22Rv1 (cell line): Measurements from ENCODE around the gene TERF2IP.

Source experiments
- ZFX ChIP-seq: fragments of 450-650 bp; IDR thresholded peaks from 2 replicates; pipeline ENCODE4 v1.6.1; 2017; ENCODE audit warnings: antibody characterized with exemption, borderline replicate concordance
- TF ChIP-seq, protein P1 (sequence below): fragments of 450-650 bp; IDR thresholded peaks from 2 replicates; pipeline ENCODE4 v1.5.1; 2017; ENCODE audit warnings: mild to moderate bottlenecking

DNA sequence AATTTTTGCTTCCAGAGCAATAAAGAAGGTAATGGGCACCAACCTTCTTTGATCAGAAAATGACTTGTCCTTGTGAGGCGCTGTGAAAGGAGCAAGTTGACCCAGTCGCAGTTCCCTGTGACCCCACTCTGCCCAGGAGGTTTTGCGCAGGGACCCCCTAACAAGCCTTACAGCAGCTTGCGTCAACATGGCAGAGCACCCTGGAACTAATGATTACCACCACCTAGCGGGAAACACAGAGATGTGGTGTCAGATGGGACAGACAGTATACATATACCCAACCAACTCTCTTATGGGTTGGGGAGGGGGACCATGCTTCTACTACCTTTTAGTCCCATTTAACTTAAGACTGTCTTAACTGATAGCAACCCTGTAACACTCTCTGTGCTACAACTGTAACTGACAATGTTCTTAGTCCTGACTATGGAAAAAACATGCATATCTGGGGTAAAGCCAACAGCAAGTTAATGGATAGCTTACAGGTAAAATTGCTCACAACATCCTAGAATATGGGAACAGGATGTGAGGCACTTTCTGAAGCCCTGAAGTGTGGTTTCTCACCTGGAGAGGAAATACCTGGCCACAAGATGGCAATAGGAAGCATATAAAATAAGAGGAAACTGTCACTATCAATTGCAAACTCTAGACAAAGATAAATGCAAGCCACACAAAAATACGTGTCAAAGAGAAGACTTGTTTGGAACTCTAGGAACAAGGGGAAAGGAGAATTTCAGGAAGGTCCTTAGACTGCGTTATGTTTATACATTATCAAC is 3.1 kb upstream of the TERF2IP start:
- TF ChIP-seq, protein P1, sequence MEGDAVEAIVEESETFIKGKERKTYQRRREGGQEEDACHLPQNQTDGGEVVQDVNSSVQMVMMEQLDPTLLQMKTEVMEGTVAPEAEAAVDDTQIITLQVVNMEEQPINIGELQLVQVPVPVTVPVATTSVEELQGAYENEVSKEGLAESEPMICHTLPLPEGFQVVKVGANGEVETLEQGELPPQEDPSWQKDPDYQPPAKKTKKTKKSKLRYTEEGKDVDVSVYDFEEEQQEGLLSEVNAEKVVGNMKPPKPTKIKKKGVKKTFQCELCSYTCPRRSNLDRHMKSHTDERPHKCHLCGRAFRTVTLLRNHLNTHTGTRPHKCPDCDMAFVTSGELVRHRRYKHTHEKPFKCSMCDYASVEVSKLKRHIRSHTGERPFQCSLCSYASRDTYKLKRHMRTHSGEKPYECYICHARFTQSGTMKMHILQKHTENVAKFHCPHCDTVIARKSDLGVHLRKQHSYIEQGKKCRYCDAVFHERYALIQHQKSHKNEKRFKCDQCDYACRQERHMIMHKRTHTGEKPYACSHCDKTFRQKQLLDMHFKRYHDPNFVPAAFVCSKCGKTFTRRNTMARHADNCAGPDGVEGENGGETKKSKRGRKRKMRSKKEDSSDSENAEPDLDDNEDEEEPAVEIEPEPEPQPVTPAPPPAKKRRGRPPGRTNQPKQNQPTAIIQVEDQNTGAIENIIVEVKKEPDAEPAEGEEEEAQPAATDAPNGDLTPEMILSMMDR, result peak; percentile 23; the same call in 1 of the 2 replicates
- no peak for TF ChIP-seq ZFX
